Epithelial cell of esophagus (primary cell): ENCODE measurements around the gene BRINP2.

Experiments used
- DNase-seq: peaks from one replicate; pipeline ENCODE4 v3.0.0; 2010; ENCODE audit warnings: low read depth
- H3K4me3 ChIP-seq: 2 replicates; pipeline ENCODE4 v1.5.1; 2011; ENCODE audit warnings: mild to moderate bottlenecking, low read length, control low read depth
- CTCF ChIP-seq: IDR thresholded peaks from 2 replicates; pipeline ENCODE4 v1.5.1; 2011; ENCODE audit warnings: low read depth, mild to moderate bottlenecking, low read length, control low read depth, inconsistent platforms; ENCODE audit not compliant: insufficient read depth; ENCODE audit errors: missing control alignments

The BRINP2 gene

GRCh38 chr1:177142791-177143271 is 27.9 kb upstream of the BRINP2 start:
- TF ChIP-seq CTCF, result no peak
- no peak for DNase-seq
- H3K4me3 ChIP-seq, result no peak overlapping the region

- H3K4me3 ChIP-seq, result no peak overlapping the region
- DNase-seq, result no peak
- TF ChIP-seq CTCF, result no peak
These were observed 25.4 kb upstream of the BRINP2 start for GRCh38 chr1:177145106-177146070.

DNA sequence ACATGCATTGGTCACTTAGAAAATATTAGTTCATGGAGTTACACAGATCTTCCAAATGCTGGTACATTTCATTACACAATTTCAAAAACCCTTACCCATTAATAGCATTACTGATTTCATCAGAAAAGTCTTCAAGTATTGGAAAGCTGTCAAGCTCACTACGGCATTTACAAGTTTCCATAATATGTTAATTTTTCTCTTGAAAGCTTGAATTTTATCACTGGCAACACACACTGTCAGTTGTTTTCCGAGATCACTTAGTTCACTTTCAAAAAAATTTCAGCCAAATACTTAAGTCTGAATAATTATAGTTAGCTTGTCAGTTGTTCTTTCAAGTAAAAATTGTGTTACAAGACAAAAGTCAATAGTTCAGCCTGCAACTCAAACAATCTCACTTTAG is 24.3 kb upstream of the BRINP2 start:
- TF ChIP-seq CTCF, result no peak
- no peak for DNase-seq

GRCh38 chr1:177162243-177162642 is 8.5 kb upstream of the BRINP2 start:
- no peak for DNase-seq
- no peak for TF ChIP-seq CTCF
- no peak overlapping the region for H3K4me3 ChIP-seq

More for the DNA sequence above, 24.3 kb upstream of the BRINP2 start:
- H3K4me3 ChIP-seq, result no peak overlapping the region

DNA sequence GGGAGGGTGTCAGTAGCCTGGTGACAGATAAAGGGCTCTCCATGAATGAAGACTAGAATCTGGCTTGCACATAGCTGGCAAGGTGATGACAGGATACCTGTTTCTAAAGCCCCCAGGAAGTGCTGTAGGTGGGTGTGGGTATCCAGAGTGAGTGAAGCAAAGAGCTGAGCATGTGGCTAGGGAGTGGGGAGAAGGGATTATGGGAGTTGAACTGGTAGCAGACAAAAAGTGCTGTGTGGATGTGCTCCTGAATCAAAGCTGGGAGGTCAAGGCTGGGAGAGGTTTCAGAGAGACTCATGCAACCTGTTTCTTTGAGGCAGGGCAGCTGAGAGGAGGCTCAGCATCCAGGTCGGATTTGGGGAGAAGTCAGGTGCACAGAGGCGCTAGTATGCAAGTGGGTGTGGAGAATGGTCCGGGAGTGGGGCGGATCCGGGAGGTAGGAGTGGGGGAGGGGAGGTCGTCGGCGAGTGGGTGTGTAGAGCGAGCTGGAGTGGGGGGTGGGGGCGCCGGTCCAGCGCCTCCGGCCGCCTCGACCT is 6.8 kb upstream of the BRINP2 start:
- DNase-seq, result no peak
- TF ChIP-seq CTCF, result no peak
- no peak overlapping the region for H3K4me3 ChIP-seq

DNA sequence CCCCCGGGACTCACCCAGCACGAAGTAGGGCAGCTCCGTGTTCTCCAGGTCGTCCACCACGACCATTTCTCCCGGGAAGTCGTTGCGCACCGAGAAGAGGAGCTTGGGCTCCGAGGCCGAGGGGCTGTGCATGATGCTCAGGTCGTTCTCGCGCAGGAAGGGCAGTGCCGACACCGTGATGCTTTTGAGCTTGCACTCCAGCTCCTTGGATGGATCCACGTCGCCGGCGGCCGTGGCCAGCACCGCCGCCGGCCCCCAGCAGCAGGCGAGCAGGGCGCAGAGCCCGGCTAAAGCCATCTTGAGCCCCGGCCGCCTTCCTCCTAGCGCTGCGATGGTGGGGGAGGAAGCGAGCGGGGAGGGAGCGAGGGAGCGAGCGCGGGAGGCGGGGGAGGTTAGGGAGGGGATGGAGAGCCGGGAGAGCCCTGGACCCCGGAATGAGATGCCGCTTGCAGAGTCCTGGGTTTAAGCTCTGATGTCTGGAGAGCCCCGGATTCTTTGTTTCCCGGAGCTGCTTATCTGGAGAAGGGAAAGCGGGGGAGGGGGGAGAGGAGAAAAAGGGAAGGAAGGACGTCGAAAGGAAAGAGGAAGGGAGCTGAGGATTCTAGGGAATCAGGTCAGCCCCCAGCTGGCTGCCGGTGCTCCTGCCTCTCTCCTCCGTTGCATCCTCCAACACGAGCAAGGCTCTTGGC is 6.2 kb upstream of the BRINP2 start, which contains the start of gene ASTN1:
ASTN1 (minus strand) TSS at position 333 of the 689 bp plus-strand sequence; CDS start at position 297, 36 bp downstream.
- TF ChIP-seq CTCF, result no peak
- no peak for DNase-seq
- no peak within 1 kb of the TSS for H3K4me3 ChIP-seq
